Neural crest cell (in vitro differentiated cells): ENCODE data around the gene FBXO7. TPM values are rescaled to one million over a fixed set of nuclear protein-coding genes. Genes with fewer than 3 reads are reported as not detected.

Experiments
- DNase-seq: peaks from one replicate; pipeline ENCODE4 v3.0.0; 2021; ENCODE audit warnings: low read depth, mixed read lengths, low spot score
- H3K27ac Mint-ChIP-seq: one replicate; pipeline ENCODE4 v1.8.0; 2021; ENCODE audit warnings: mild to moderate bottlenecking, mixed read lengths; ENCODE audit not compliant: unreplicated experiment
- H3K27me3 Mint-ChIP-seq: 2 replicates; pipeline ENCODE4 v1.8.0; 2021; ENCODE audit warnings: low read depth, mild to moderate bottlenecking, mixed read lengths
- H3K36me3 Mint-ChIP-seq: 2 replicates; pipeline ENCODE4 v1.8.0; 2021; ENCODE audit warnings: low read depth, mild to moderate bottlenecking, mixed read lengths
- H3K4me1 Mint-ChIP-seq: 2 replicates; pipeline ENCODE4 v1.8.0; 2021; ENCODE audit warnings: mixed read lengths
- H3K4me3 Mint-ChIP-seq: one replicate; pipeline ENCODE4 v1.8.0; 2021; ENCODE audit warnings: mild to moderate bottlenecking, mixed read lengths
- H3K9me3 Mint-ChIP-seq: 2 replicates; pipeline ENCODE4 v1.8.0; 2021; ENCODE audit warnings: mixed read lengths
- total RNA-seq: library from RNA; stranded (reverse); gene quantifications from 2 replicates; pipeline ENCODE4 v1.2.1, GENCODE V29; 2021
- TF ChIP-seq, protein P1 (sequence below): fragments of 200-600 bp; sonication (generic); conservative IDR thresholded peaks from 2 replicates; pipeline ENCODE4 v1.5.0; 2021; ENCODE audit warnings: antibody characterized with exemption, mild to moderate bottlenecking

The FBXO7 gene
- total RNA-seq, 1 donor from 2014 or later = 82.8 TPM

DNA sequence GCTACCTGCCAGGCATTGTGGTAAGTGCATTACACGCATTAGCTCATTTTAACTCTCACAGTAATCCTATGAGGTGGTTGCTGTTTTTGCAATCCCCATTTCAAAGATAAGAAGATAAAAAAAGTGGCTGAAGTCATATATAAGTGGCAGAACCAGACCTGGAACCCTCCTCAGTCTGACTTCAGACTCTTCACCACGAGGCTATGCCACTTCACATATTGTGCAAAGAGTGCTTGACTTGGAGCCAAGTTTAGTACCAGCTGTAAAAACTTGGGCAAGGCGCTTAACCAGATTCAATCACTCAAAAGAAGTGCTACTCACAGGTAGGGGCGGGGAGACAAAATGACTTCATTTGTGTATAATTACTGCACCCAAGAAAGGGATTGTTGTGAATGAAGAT lies 25.6 kb upstream of the FBXO7 start:
- TF ChIP-seq, protein P1, sequence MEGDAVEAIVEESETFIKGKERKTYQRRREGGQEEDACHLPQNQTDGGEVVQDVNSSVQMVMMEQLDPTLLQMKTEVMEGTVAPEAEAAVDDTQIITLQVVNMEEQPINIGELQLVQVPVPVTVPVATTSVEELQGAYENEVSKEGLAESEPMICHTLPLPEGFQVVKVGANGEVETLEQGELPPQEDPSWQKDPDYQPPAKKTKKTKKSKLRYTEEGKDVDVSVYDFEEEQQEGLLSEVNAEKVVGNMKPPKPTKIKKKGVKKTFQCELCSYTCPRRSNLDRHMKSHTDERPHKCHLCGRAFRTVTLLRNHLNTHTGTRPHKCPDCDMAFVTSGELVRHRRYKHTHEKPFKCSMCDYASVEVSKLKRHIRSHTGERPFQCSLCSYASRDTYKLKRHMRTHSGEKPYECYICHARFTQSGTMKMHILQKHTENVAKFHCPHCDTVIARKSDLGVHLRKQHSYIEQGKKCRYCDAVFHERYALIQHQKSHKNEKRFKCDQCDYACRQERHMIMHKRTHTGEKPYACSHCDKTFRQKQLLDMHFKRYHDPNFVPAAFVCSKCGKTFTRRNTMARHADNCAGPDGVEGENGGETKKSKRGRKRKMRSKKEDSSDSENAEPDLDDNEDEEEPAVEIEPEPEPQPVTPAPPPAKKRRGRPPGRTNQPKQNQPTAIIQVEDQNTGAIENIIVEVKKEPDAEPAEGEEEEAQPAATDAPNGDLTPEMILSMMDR = no peak
- no peak for DNase-seq
- Mint-ChIP-seq H3K27ac (no peak overlapping the region), H3K36me3 (no peaks in the 10 kb centered on the region), H3K4me1 (no peaks in the 10 kb centered on the region), H3K27me3 (peaks cover 46% of the 10 kb centered on the region), H3K4me3 (no peak overlapping the region), H3K9me3 (peaks cover 2% of the 10 kb centered on the region)

DNA sequence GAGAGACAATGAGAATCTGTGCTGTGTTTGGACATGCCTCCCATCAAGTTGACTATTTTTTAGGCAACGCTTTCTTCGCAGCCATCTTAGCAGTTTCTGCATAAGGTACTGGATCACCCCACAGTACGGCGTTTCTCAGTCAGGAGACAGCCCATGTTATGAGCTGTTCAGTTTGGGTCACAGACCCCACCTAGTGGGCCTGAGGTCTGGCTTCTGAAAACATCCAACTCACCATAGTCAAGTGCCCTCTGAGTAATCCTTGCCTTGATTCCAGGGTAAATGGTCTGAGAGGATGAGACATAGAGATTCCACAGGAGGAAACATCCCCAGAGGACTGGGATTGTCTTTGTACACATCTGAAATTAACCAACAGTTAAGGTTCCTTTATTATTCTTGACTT lies 17.6 kb upstream of the FBXO7 start:
- Mint-ChIP-seq H3K27ac (no peak overlapping the region), H3K9me3 (peaks cover 3% of the 10 kb centered on the region), H3K36me3 (no peaks in the 10 kb centered on the region), H3K27me3 (peaks cover 81% of the 10 kb centered on the region), H3K4me3 (no peak overlapping the region), H3K4me1 (no peaks in the 10 kb centered on the region)
- no peak for DNase-seq
- TF ChIP-seq, protein P1 = no peak

DNA sequence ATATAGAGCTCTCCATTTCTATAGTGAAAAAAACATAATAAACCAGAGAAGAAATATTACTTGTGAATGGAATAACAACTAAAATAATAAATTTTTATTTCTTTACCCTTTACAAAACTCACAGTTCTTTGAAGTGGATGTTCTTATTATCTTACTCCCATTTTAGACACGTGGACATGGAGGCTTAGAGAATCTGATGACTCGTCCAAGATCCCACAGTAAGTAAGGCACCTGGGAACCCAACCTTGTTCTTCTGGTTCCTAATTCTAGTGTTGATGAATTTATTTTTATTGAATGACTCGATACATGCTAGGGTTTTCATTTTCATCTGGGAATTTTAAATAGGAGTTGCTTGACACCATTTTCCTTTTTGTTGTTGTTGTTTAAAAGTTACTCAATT lies 12.2 kb upstream of the FBXO7 start:
- Mint-ChIP-seq H3K27ac (no peak overlapping the region), H3K27me3 (peaks cover 86% of the 10 kb centered on the region), H3K36me3 (no peaks in the 10 kb centered on the region), H3K4me1 (no peaks in the 10 kb centered on the region), H3K9me3 (peaks cover 2% of the 10 kb centered on the region), H3K4me3 (no peak overlapping the region)
- DNase-seq = no peak
- TF ChIP-seq, protein P1 = no peak

DNA sequence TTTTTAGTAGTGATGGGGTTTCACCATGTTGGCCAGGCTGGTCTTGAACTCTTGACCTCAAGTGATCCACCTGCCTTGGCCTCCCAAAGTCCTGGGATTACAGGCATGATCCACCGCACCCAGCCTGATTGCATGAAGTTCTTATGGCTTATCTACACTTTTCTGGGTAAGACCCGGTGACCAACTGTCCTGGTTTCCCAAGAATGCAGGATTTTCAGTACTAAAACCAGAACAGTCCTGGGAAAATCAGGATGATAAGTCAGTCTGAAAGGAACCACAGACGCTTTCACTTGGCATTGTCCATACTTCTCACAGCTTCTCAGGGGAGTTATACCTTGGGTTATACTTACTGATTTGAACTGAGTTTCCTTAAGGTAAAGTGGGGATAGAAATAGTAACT lies 8.9 kb upstream of the FBXO7 start:
- no peaks in the 10 kb centered on the region for H3K4me1 Mint-ChIP-seq
- H3K9me3 Mint-ChIP-seq = no peaks in the 10 kb centered on the region
- TF ChIP-seq, protein P1 = no peak
- peaks cover 81% of the 10 kb centered on the region for H3K27me3 Mint-ChIP-seq
- H3K36me3 Mint-ChIP-seq = no peaks in the 10 kb centered on the region
- no peak overlapping the region for H3K4me3 Mint-ChIP-seq
- no peak for DNase-seq
- H3K27ac Mint-ChIP-seq = no peak overlapping the region

DNA sequence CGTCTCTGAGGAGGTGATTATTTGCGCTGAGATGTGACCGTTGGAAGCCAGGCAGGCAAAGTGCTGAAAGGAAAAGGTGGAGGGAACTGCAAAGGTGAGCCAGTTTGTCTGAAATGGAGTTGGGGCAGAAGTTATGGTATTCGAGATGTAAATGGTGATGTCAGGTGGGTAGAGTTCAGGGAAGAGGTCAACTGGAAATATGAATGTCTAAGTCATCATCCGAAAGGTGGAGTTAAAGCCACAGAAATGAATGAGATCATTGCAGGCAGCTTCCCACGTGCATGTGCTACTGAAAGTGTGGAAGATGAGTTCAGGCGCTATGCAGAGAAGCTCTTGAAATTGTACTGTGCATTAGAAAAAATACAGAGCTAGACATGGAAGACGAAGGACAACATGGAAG lies 8.1 kb upstream of the FBXO7 start:
- TF ChIP-seq, protein P1 = no peak
- H3K36me3 Mint-ChIP-seq = no peaks in the 10 kb centered on the region
- no peak overlapping the region for H3K27ac Mint-ChIP-seq
- H3K27me3 Mint-ChIP-seq = peaks cover 72% of the 10 kb centered on the region
- H3K9me3 Mint-ChIP-seq = no peaks in the 10 kb centered on the region
- no peak overlapping the region for H3K4me3 Mint-ChIP-seq
- DNase-seq = no peak
- no peaks in the 10 kb centered on the region for H3K4me1 Mint-ChIP-seq

DNA sequence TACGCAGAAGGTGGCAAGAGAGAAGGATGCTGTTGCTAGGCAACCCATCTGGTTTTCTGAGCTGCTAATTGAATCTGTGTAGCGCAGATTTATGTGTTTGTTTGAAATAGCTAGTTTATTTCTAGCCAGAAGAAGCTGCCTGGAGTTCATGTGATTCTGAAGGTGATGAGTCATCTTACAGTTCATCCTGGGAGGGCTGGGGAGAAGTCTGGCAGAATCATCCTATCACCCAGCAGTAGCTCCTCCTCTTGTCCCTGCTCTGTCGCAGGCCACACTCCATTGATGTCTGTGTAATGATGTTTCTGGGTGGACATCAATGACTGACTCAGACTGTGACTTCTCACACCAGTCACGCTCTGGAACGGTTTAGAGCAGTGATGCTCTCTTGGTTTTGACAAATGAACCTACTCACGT lies 4.8 kb upstream of the FBXO7 start:
- no peak for DNase-seq
- H3K9me3 Mint-ChIP-seq = no peaks in the 10 kb centered on the region
- H3K27me3 Mint-ChIP-seq = peaks cover 44% of the 10 kb centered on the region
- TF ChIP-seq, protein P1 = no peak
- no peaks in the 10 kb centered on the region for H3K36me3 Mint-ChIP-seq
- peaks cover 6% of the 10 kb centered on the region for H3K4me1 Mint-ChIP-seq
- H3K4me3 Mint-ChIP-seq = no peak overlapping the region
- H3K27ac Mint-ChIP-seq = no peak overlapping the region
